GM21528 (cell line): ENCODE data around the gene CASR.

Source experiments
- ATAC-seq: cut with Tn5 transposase; IDR thresholded peaks from one replicate; pipeline ENCODE4 v1.9.1; 2021; ENCODE audit warnings: mild to moderate bottlenecking, moderate library complexity; ENCODE audit not compliant: unreplicated experiment, low FRiP score

The CASR gene

GRCh38 chr3:122253581-122253980, 70.1 kb downstream of the CASR start:
- ATAC-seq = no peak

GRCh38 chr3:122255757-122256439, 72.4 kb downstream of the CASR start:
- peak; percentile 52 for ATAC-seq

GRCh38 chr3:122257644-122258364, 74.3 kb downstream of the CASR start:
- ATAC-seq = no peak

- peak; percentile 84 for ATAC-seq
Measured at GRCh38 chr3:122258757-122259371, 75.4 kb downstream of the CASR start.

- ATAC-seq = no peak
Measured at GRCh38 chr3:122260206-122260605, 76.7 kb downstream of the CASR start.

- no peak for ATAC-seq
Measured at GRCh38 chr3:122263058-122263457, 79.6 kb downstream of the CASR start.

- no peak for ATAC-seq
Measured at GRCh38 chr3:122263974-122264588, 80.6 kb downstream of the CASR start.

GRCh38 chr3:122265957-122266356, 82.5 kb downstream of the CASR start:
- ATAC-seq = no peak

GRCh38 chr3:122268257-122269024, 85.0 kb downstream of the CASR start:
- ATAC-seq = no peak

GRCh38 chr3:122269045-122269444, 85.6 kb downstream of the CASR start:
- no peak for ATAC-seq

- no peak for ATAC-seq
Measured at GRCh38 chr3:122271246-122271898, 87.9 kb downstream of the CASR start.

- no peak for ATAC-seq
Measured at GRCh38 chr3:122272879-122273278, 89.4 kb downstream of the CASR start.

GRCh38 chr3:122273498-122273897, 90.0 kb downstream of the CASR start:
- ATAC-seq = no peak

GRCh38 chr3:122281891-122282290, 98.4 kb downstream of the CASR start:
- ATAC-seq = no peak

GRCh38 chr3:122283796-122284445, 100.5 kb downstream of the CASR start:
- no peak for ATAC-seq

- ATAC-seq = no peak
Measured at GRCh38 chr3:122284486-122284885, 101.0 kb downstream of the CASR start.

GRCh38 chr3:122294359-122294758, 110.9 kb downstream of the CASR start:
- no peak for ATAC-seq

GRCh38 chr3:122295266-122296062, 112.0 kb downstream of the CASR start:
- no peak for ATAC-seq

- peak; percentile 76 for ATAC-seq
Measured at GRCh38 chr3:122298239-122298638, 114.8 kb downstream of the CASR start.
